HG03139 (cell line): ENCODE results near the gene IGSF6.
"Not testable (repeated sequence)": the region's sequence is repeated elsewhere in the genome, so short reads cannot be mapped to it uniquely, and the experiment has no call there.

Experiments
- ATAC-seq: cut with Tn5 transposase; IDR thresholded peaks from one replicate; pipeline ENCODE4 v1.9.1; 2021; ENCODE audit not compliant: unreplicated experiment

IGSF6 gene, protein sequence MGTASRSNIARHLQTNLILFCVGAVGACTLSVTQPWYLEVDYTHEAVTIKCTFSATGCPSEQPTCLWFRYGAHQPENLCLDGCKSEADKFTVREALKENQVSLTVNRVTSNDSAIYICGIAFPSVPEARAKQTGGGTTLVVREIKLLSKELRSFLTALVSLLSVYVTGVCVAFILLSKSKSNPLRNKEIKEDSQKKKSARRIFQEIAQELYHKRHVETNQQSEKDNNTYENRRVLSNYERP

GRCh38 chr16:21652453-21652852, at the start of gene IGSF6:
Gene IGSF6, minus strand, starts transcription at chr16:21652608. Its CDS starts 10 bp downstream, at chr16:21652598.
- ATAC-seq = no peak

- no peak for ATAC-seq
These were observed 48.9 kb upstream of the IGSF6 start for GRCh38 chr16:21701271-21701670.

- no peak for ATAC-seq
These were observed 46.0 kb upstream of the IGSF6 start for GRCh38 chr16:21698169-21699032.

GRCh38 chr16:21697032-21697431, 44.6 kb upstream of the IGSF6 start:
- ATAC-seq = no peak

DNA sequence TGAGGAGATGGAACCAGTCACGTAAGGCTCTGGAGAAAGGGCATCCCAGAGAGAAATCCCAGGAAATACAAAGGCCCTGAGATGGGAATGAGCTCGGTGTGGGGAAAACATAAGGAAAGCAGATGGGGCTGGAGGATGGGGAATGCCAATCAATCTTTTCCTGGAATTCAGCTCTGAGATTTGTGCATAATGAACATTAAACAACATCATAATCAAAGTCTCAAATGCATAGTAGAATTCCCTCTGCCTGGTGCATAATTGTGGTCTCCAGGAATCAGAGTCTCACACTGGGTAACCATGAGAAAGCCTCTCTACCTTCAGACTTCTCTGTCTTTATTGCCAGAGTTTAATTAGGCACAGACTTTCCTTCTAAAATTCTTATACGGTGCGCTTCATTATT, 42.2 kb upstream of the IGSF6 start:
- no peak for ATAC-seq

DNA sequence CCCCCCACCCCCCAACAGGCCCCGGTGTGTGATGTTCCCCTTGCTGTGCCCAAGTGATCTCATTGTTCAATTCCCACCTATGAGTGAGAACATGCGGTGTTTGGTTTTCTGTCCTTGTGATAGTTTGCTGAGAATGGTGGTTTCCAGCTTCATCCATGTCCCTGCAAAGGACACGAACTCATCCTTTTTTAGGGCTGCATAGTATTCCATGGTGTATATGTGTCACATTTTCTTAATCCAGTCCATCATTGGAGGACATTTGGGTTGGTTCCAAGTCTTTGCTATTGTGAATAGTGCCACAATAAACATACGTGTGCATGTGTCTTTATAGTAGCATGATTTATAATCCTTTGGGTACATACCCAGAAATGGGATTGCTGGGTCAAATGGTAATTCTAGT, 38.6 kb upstream of the IGSF6 start:
- ATAC-seq = not testable (repeated sequence)

- ATAC-seq = no peak
These were observed 36.7 kb upstream of the IGSF6 start for GRCh38 chr16:21689107-21689506.

DNA sequence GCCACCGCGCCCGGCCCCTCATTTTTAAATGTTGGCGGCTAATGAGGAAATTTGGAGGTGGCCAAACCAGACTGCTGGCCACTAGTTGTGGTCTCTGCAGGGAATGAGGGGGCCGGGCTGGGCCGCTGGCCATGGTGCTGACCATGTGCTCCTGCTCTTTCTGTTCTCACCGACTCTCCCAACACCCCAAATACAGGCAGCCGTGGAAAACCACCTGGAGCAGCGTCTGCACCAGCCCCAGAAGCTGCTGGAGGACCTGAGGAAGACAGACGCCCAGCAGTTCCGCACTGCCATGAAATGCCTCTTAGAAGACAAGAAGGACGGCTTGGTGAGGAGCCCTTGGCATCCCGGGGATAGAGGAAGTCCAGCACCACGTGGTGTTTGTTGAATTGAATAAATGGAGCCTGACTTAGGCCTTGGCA, 32.6 kb upstream of the IGSF6 start:
- no peak for ATAC-seq

DNA sequence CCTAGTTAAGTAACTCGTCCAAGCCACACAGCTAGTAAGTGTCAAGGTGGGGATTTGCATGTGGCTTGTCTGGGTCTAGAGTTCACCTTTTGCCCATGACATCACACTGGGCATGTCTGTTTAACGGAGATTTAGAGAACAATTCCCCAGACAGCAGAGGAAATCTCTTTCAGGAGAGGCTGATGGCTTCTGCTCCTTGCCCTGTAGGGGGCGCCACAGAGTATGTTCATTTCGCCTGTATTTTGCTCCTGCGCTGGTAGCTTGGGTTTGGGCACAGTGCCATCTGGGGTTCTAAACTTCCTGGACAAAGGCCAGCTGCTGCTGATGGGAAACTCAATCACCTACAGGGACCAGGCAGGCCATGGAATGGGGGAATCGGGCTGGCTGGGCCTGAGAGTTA, 31.8 kb upstream of the IGSF6 start:
- no peak for ATAC-seq

DNA sequence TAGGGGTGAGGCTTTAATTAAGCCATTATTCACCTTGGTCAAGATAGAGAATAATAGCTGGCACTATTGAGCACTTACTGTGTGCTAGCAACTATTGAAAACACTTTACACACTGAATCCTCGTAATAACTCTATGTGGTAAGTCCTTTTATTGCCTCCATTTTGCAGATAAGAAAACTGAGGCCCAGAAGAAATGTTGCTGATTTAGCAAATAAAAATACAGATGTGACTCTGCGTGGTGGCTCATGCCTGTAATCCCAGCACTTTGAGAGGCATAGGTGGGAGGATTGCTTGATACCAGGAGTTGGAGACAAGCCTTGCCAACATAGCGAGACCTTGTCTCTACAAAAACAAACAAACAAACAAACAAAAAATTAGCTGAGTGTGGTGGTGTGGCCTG, 30.8 kb upstream of the IGSF6 start:
- ATAC-seq = no peak

DNA sequence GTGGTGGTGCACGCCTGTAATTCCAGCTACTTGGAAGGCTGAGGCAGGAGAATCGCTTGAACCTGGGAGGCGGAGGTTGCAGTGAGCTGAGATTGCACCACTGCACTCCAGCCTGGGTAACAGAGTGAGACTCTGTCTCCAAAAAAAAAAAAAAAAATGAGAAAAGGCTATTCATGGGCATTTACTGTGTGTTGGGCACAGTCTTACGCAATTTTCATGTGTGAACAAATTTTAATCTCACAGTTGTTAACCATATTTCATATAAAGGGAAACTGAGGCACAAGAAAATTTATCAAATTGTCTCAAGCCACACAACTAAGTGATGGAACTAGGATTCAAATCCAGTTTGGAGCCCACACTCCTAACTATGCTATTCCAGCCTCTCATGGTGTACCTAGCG, 28.3 kb upstream of the IGSF6 start:
- not testable (repeated sequence) for ATAC-seq

DNA sequence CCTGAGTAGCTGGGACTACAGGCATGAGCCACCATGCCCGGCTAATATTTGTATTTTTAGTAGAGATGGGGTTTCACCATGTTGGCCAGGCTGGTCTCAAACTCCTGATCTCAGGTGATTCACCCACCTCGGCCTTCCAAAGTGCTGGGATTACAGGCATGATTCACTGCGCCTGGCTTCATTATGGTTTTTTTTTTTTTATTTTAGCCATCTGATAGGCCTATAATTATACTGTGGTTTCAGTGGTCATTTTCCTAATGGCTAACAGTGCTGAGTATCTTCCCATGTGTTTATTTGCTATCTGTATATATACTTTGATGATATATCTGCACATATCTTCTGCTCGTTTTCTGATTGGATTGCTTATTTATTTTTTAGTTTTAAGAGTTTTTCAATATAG, 22.0 kb upstream of the IGSF6 start:
- ATAC-seq = not testable (repeated sequence)

DNA sequence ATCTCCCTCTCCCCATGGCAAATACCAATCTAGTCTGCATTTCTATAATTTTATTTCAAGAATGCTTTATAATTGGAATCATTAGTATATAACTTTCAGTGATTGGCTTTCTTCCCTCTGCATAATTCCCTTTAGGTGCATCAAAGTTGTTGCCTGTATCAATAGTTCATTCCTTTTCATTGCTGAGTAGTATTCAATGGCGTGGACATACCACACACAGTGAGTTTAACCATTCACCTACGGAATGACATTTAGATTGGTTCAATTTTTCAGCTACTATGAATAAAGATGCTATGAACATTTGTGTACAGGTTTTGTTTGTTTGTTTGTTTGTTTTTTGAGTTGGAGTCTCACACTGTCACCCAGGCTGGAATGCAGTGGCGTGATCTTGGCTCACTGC, 21.1 kb upstream of the IGSF6 start:
- ATAC-seq = no peak

GRCh38 chr16:21667575-21667974, 15.2 kb upstream of the IGSF6 start:
- ATAC-seq = no peak

DNA sequence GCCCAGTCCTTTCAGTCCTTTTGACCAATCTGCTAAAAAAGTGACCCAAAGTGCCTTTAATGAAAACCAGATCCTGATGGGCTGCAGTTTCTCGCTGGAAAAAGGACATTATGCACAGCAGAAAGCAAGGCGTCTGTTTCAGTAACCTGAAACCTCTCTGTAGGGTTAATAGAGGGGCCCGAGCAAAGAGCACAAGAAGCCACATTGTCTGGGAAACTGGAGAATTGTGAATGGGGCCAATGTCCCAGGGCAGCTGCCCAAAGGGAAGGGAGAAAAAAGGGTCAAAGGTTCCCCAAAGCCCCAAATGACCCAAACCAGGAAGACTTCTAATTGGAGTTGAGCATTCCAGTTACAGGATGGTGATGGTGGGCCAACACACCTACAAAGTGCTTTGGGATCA, 14.4 kb upstream of the IGSF6 start:
- ATAC-seq = no peak

- ATAC-seq = no peak
These were observed 12.5 kb upstream of the IGSF6 start for GRCh38 chr16:21664801-21665492.

- no peak for ATAC-seq
These were observed 11.7 kb upstream of the IGSF6 start, which contains the start of gene OTOA for GRCh38 chr16:21663889-21664647. Gene OTOA, plus strand, starts transcription at chr16:21663968. Its CDS starts 14,547 bp downstream, at chr16:21678515.

DNA sequence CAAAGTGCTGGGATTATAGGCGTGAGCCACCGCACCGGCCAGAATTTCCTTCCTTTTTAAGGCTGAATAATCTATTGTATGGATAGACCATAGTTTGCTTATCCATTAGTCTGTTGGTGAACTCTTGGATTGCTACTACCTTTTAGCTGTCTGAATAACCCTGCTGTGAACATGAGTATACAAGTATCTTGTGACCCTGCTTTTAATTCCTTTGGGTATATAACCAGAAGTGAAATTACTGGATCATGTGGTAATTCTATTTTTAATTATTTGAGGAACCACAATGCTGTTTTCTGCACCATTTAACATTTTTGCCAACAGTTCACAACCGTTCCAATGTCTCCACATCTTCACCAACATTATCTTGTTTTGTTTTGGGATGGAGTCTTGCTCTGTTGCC, 6.7 kb upstream of the IGSF6 start:
- ATAC-seq = no peak

DNA sequence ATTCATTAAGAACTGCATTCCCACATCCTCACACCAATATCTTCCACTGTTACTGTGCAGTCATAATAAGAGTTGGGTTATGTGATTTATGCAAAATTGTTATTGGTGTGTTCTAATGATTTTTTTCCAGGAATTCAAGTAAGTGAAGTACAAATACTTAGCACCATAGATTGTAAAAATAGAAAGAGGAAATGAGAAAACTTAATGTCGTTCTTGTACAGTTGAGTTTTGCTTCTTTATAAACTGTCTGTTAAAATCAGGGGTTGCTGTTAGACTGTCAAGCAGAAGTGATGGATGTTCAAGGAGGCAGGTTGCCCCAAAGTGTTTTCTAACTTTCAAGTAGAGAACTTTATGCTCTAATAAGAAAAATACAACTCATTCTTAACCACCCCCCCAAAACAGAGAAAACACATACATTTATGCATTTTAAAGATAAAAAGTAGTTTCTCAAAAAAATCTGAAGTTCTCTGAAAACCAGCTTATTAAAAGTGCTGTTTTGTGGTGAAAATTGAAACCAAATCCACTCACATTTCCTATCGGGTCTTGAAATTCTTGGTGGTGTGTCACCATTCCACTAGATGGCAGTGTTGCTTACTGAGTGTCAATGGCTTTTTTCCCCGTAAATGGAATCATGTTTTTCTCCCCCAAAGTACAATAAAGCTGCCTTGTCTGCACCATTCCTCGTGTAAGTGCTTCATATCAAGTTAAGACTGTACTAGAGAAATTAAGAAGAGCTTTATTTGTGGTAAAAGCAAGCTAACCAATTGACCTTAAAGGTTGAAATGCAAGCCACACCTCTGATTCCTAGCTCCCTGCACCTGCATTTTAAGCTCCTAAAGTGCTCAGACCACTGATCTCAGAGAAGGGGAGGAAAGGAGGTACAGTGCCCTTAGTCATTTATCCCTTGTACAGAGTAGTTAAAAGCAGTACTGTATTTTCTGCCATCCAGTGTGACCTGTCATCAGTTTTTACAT, 4.7 kb upstream of the IGSF6 start:
- ATAC-seq = no peak

GRCh38 chr16:21654881-21655280, 2.5 kb upstream of the IGSF6 start:
- no peak for ATAC-seq
